CD8-positive, alpha-beta memory T cell (primary cell): ENCODE data around the gene ZNF26. TPM values are rescaled to one million over a fixed set of nuclear protein-coding genes. Genes with fewer than 3 reads are reported as not detected.

Experiments
- CTCF ChIA-PET: fragments of 350-600 bp; sonication (Branson Sonifier 250); formaldehyde crosslinking; loops from one replicate; lab custom pipeline; 2021; ENCODE audit warnings: antibody characterized with exemption; lab: Charles Lee
- POLR2A ChIA-PET: fragments of 350-600 bp; sonication (Branson Sonifier 250); formaldehyde crosslinking; loops from one replicate; lab custom pipeline; 2021; ENCODE audit warnings: antibody characterized with exemption; lab: Charles Lee
- DNase-seq, 5 donors: peaks; one replicate each; pipeline versions ENCODE4 v3.0.0 to v3.0.0-alpha.2; 2020 to 2022; ENCODE audit warnings: mixed read lengths in 1 of 5
- H3K27ac ChIP-seq: one replicate; pipeline ENCODE4 v1.7.0; 2013; ENCODE audit warnings: low read depth, mild to moderate bottlenecking, low read length, moderate library complexity
- H3K27me3 ChIP-seq: 2 replicates; pipeline ENCODE4 v1.7.0; 2013; ENCODE audit warnings: low read length, mild to moderate bottlenecking; ENCODE audit not compliant: insufficient read depth, poor library complexity, severe bottlenecking
- H3K36me3 ChIP-seq: 2 replicates; pipeline ENCODE4 v1.7.0; 2013; ENCODE audit warnings: mild to moderate bottlenecking, low read length, moderate library complexity; ENCODE audit not compliant: insufficient read depth
- H3K4me1 ChIP-seq: 2 replicates; pipeline ENCODE4 v1.7.0; 2013; ENCODE audit warnings: mild to moderate bottlenecking, low read length, moderate library complexity; ENCODE audit not compliant: insufficient read depth
- H3K4me3 ChIP-seq: 2 replicates; pipeline ENCODE4 v1.7.0; 2013; ENCODE audit warnings: mild to moderate bottlenecking, low read length
- H3K9me3 ChIP-seq: 2 replicates; pipeline ENCODE4 v1.7.0; 2013; ENCODE audit warnings: mild to moderate bottlenecking, low read length
- H3K27ac Mint-ChIP-seq, 8 donors: one replicate each; pipeline ENCODE4 v1.8.0; 2020 to 2021; ENCODE audit warnings: mixed read lengths in 8 of 8, mild to moderate bottlenecking in 6 of 8, inconsistent platforms in 3 of 8, moderate library complexity in 3 of 8
- H3K27me3 Mint-ChIP-seq, 2 donors: one replicate each; pipeline ENCODE4 v1.8.0; 2020 to 2021; ENCODE audit warnings: mixed read lengths in 2 of 2, mild to moderate bottlenecking in 1 of 2, moderate library complexity in 1 of 2
- H3K36me3 Mint-ChIP-seq, 3 donors: one replicate each; pipeline ENCODE4 v1.8.0; 2020 to 2021; ENCODE audit warnings: mixed read lengths in 3 of 3, inconsistent platforms in 1 of 3, mild to moderate bottlenecking in 1 of 3
- H3K4me1 Mint-ChIP-seq, 3 donors: one replicate each; pipeline ENCODE4 v1.8.0; 2020 to 2021; ENCODE audit warnings: mixed read lengths in 3 of 3, inconsistent platforms in 1 of 3, mild to moderate bottlenecking in 1 of 3
- H3K4me3 Mint-ChIP-seq, 7 donors: one replicate each; pipeline ENCODE4 v1.8.0; 2020 to 2021; ENCODE audit warnings: mixed read lengths in 7 of 7, mild to moderate bottlenecking in 6 of 7, moderate library complexity in 4 of 7, inconsistent platforms in 2 of 7
- H3K9me3 Mint-ChIP-seq, 5 donors: one replicate each; pipeline ENCODE4 v1.8.0; 2020 to 2022; ENCODE audit warnings: mixed read lengths in 5 of 5, mild to moderate bottlenecking in 3 of 5, moderate library complexity in 2 of 5, inconsistent platforms in 1 of 5
- polyA plus RNA-seq: library from polyadenylated mRNA; unstranded; fragments of 300-500 nt; fragmentation: Illumina TruSeq; gene quantifications from one replicate; pipeline ENCODE4 v1.2.3, GENCODE V29; 2021
- total RNA-seq, 2 experiments: library from RNA; stranded (reverse); gene quantifications; one replicate each; pipeline ENCODE4 v1.2.3, GENCODE V29; 2021

Gene ZNF26
- total and polyA plus RNA-seq, 3 experiments from 2014 or later: 15.5 to 19.3 (median 16.5) TPM

GRCh38 chr12:132945806-132946205, 40.4 kb upstream of the ZNF26 start:
- H3K36me3 ChIP-seq: peaks cover 22% of the 10 kb centered on the region

GRCh38 chr12:132946246-132946820, 39.8 kb upstream of the ZNF26 start:
- H3K27me3 Mint-ChIP-seq: no peaks in the 10 kb centered on the region
- peaks cover 22% of the 10 kb centered on the region for H3K36me3 ChIP-seq

More at GRCh38 chr12:132945806-132946205, 40.4 kb upstream of the ZNF26 start:
- H3K36me3 Mint-ChIP-seq: peaks cover 33 to 77% (median 76%) of the 10 kb centered on the region in 3 donors
- Histone ChIP-seq H3K27me3 (no peaks in the 10 kb centered on the region), H3K9me3 (peaks cover 4% of the 10 kb centered on the region), H3K27ac (no peak overlapping the region), H3K4me1 (no peaks in the 10 kb centered on the region), H3K4me3 (no peak overlapping the region)
- no peaks in the 10 kb centered on the region for H3K4me1 Mint-ChIP-seq
- CTCF ChIA-PET: no interaction called here
- no peak overlapping the region for H3K27ac Mint-ChIP-seq
- no peaks in the 10 kb centered on the region for H3K27me3 Mint-ChIP-seq
- POLR2A ChIA-PET: no interaction called here
- DNase-seq: no peak
- no peak overlapping the region for H3K4me3 Mint-ChIP-seq
- H3K9me3 Mint-ChIP-seq: peaks cover 6 to 71% (median 37%) of the 10 kb centered on the region in 5 donors

DNA sequence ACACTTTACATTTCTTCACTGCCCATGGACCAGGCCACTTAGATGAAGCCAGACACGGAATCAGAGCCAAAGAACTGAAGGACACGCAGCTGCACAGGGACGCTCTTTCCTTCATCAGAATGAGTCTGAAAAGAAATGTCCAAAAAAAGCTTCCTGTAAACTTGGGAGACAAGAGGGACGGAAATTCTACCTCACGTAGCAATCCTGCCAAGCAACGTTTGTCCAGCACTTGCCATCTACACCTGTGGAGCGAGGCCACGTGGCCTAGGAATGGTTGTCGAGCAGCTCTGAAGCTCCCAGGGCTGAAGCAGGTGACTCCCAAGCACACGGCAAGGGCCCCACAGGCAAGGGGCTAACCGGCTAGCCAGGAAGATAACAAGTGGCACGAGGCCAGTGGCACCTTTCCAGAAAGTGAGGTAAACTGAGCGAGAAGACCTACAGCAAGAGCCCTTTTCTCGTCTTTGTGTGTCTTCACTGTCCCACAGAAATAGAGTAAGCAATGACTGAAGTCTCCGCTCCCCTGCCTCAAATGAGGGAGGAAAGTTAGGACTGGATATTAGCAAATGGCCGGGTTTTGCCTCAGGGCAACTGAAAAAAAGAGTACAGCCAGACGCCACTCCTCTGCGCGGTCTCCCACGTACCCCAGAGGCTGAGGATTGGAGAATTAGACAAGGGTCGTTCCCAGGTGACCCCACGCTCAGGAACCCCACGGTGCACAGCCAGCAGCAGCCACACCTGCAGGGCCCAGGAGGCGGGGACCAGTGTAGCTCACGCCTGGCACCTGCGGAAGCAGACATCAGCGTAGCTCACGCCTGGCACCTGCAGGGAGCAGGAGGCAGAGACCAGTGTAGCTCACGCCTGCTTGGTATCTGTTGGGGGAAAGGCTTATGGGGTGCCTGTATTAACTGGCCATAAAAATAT, 37.8 kb upstream of the ZNF26 start:
- Mint-ChIP-seq H3K4me1 (peaks cover 0 to 6% (median 5%) of the 10 kb centered on the region in 3 donors), H3K27ac (no peak overlapping the region), H3K36me3 (peaks cover 29 to 65% (median 52%) of the 10 kb centered on the region in 3 donors), H3K4me3 (no peak overlapping the region), H3K9me3 (peaks cover 0 to 52% (median 23%) of the 10 kb centered on the region in 5 donors), H3K27me3 (no peaks in the 10 kb centered on the region)
- Histone ChIP-seq H3K27me3 (no peaks in the 10 kb centered on the region), H3K9me3 (no peaks in the 10 kb centered on the region), H3K4me1 (no peaks in the 10 kb centered on the region), H3K4me3 (no peak overlapping the region), H3K27ac (no peak overlapping the region), H3K36me3 (peaks cover 20% of the 10 kb centered on the region)
- ChIA-PET POLR2A (no interaction called here), CTCF (no interaction called here)
- DNase-seq: no peak

More at GRCh38 chr12:132946246-132946820, 39.8 kb upstream of the ZNF26 start:
- DNase-seq: no peak
- peaks cover 4% of the 10 kb centered on the region for H3K9me3 ChIP-seq
- Mint-ChIP-seq H3K9me3 (peaks cover 6 to 66% (median 32%) of the 10 kb centered on the region in 5 donors), H3K4me3 (no peak overlapping the region), H3K36me3 (peaks cover 29 to 72% (median 70%) of the 10 kb centered on the region in 3 donors), H3K27ac (no peak overlapping the region), H3K4me1 (no peaks in the 10 kb centered on the region)
- no peak overlapping the region for H3K27ac ChIP-seq
- H3K4me1 ChIP-seq: no peaks in the 10 kb centered on the region
- ChIA-PET CTCF (no interaction called here), POLR2A (no interaction called here)
- H3K27me3 ChIP-seq: no peaks in the 10 kb centered on the region
- no peak overlapping the region for H3K4me3 ChIP-seq

DNA sequence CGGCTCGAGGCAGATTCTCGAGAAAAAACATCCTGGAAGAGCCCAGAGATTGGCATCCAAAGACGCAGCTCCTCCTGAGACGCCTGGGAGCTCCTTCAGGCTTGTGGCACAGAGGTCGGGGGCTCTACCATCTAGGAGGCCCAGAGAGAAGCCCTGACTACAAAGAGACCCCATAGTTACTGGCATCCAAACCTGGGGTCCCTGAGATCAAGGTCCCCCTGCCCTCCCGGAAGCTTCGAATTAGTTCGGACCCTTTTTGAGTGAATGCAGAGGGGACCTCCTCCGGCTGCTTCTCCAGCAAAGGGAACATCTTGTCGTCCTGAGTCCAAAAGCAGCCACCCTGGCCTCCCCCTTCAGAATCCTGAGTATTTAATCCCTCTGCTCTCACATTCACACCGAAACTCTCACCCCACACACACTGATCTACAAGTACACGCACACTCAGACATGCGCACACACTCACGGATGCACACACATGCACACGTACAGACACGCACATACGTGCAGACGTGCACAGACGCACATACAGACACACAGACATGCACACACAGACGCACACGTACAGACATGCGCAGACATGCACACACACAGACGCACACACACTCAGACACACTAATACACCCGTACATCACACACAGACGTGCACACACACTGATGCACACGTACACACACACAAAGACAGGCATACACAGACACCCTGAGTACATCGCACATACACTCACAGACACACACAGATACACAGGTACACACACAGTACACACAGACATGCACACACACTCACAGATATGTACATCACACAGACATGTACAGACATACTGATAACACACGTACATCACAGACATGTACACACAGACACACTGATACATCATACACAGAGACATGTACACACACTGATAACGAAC, 36.0 kb upstream of the ZNF26 start:
- no peaks in the 10 kb centered on the region for H3K9me3 ChIP-seq
- Mint-ChIP-seq H3K4me1 (peaks cover 15 to 21% (median 21%) of the 10 kb centered on the region in 3 donors), H3K36me3 (peaks cover 21 to 53% (median 35%) of the 10 kb centered on the region in 3 donors), H3K27me3 (no peaks in the 10 kb centered on the region), H3K9me3 (peaks cover 0 to 37% (median 15%) of the 10 kb centered on the region in 5 donors), H3K27ac (no peak overlapping the region), H3K4me3 (no peak overlapping the region)
- no peak overlapping the region for H3K27ac ChIP-seq
- ChIA-PET POLR2A (no interaction called here), CTCF (no interaction called here)
- H3K4me3 ChIP-seq: no peak overlapping the region
- DNase-seq: no peak
- H3K4me1 ChIP-seq: peaks cover 8% of the 10 kb centered on the region
- H3K27me3 ChIP-seq: no peaks in the 10 kb centered on the region
- H3K36me3 ChIP-seq: peaks cover 10% of the 10 kb centered on the region

- Histone ChIP-seq H3K27me3 (no peaks in the 10 kb centered on the region), H3K27ac (no peak overlapping the region), H3K9me3 (no peaks in the 10 kb centered on the region), H3K36me3 (peaks cover 2% of the 10 kb centered on the region), H3K4me1 (peaks cover 12% of the 10 kb centered on the region), H3K4me3 (no peak overlapping the region)
- Mint-ChIP-seq H3K9me3 (peaks cover 0 to 32% (median 12%) of the 10 kb centered on the region in 5 donors), H3K4me3 (no peak overlapping the region), H3K36me3 (peaks cover 15 to 45% (median 29%) of the 10 kb centered on the region in 3 donors), H3K27me3 (no peaks in the 10 kb centered on the region), H3K4me1 (peaks cover 20 to 27% (median 26%) of the 10 kb centered on the region in 3 donors), H3K27ac (no peak overlapping the region)
- ChIA-PET CTCF (no interaction called here), POLR2A (no interaction called here)
- no peak for DNase-seq
Measured at GRCh38 chr12:132950844-132951535, 35.2 kb upstream of the ZNF26 start.

GRCh38 chr12:132951649-132952048, 34.5 kb upstream of the ZNF26 start:
- POLR2A ChIA-PET: no interaction called here

GRCh38 chr12:132952371-132953162, 33.6 kb upstream of the ZNF26 start:
- POLR2A ChIA-PET: no interaction called here
- CTCF ChIA-PET: no interaction called here

More at GRCh38 chr12:132951649-132952048, 34.5 kb upstream of the ZNF26 start:
- H3K4me3 ChIP-seq: no peak overlapping the region
- peaks cover 0 to 29% (median 10%) of the 10 kb centered on the region in 5 donors for H3K9me3 Mint-ChIP-seq
- H3K27ac ChIP-seq: no peak overlapping the region
- peaks cover 12% of the 10 kb centered on the region for H3K4me1 ChIP-seq
- peaks cover 26 to 33% (median 33%) of the 10 kb centered on the region in 3 donors for H3K4me1 Mint-ChIP-seq
- no peaks in the 10 kb centered on the region for H3K27me3 Mint-ChIP-seq
- H3K36me3 Mint-ChIP-seq: peaks cover 12 to 40% (median 29%) of the 10 kb centered on the region in 3 donors
- H3K27me3 ChIP-seq: no peaks in the 10 kb centered on the region
- H3K27ac Mint-ChIP-seq: no peak overlapping the region
- CTCF ChIA-PET: no interaction called here
- H3K36me3 ChIP-seq: no peaks in the 10 kb centered on the region
- DNase-seq: no peak
- no peaks in the 10 kb centered on the region for H3K9me3 ChIP-seq
- no peak overlapping the region for H3K4me3 Mint-ChIP-seq

More at GRCh38 chr12:132952371-132953162, 33.6 kb upstream of the ZNF26 start:
- H3K4me1 ChIP-seq: peaks cover 12% of the 10 kb centered on the region
- no peak for DNase-seq
- no peaks in the 10 kb centered on the region for H3K27me3 ChIP-seq
- Mint-ChIP-seq H3K4me3 (peak overlapping the region in 2 of 7 donors; percentile 46 to 80), H3K27me3 (no peaks in the 10 kb centered on the region), H3K4me1 (peaks cover 29 to 40% (median 35%) of the 10 kb centered on the region in 3 donors), H3K9me3 (peaks cover 0 to 26% (median 10%) of the 10 kb centered on the region in 5 donors), H3K27ac (peak overlapping the region in 1 of 8 donors; percentile 32), H3K36me3 (peaks cover 12 to 35% (median 26%) of the 10 kb centered on the region in 3 donors)
- no peaks in the 10 kb centered on the region for H3K9me3 ChIP-seq
- no peak overlapping the region for H3K27ac ChIP-seq
- no peak overlapping the region for H3K4me3 ChIP-seq
- H3K36me3 ChIP-seq: no peaks in the 10 kb centered on the region
